Measurements from ENCODE around the gene SLC9A8.

The SLC9A8 gene

GRCh38 chr20:49796600-49797343, 15.9 kb upstream of the SLC9A8 start:
- H3K4me3 ChIP-seq (ENCODE audit: insufficient read depth, low read length, poor library complexity, severe bottlenecking), result no peak overlapping the region
- H2AFZ ChIP-seq (ENCODE audit: low read depth, low read length, severe bottlenecking), result no peak overlapping the region
- H3F3A ChIP-seq (ENCODE audit: insufficient read depth), result peaks cover 14% of the 10 kb centered on the region
- H3K9ac ChIP-seq (ENCODE audit: low read length), result no peak overlapping the region
- no peaks in the 10 kb centered on the region for H4K20me1 ChIP-seq (ENCODE audit: low read depth, low read length)
- no peaks in the 10 kb centered on the region for H3K79me2 ChIP-seq (ENCODE audit: insufficient read depth, low read length)
- TF ChIP-seq CTCF (IDR thresholded peaks at IDR 0.05; ENCODE audit: insufficient read depth, low read length, poor library complexity, severe bottlenecking) (no peak), EZH2phosphoT487 (conservative IDR thresholded peaks at IDR 0.05; ENCODE audit: low read length) (no peak)
- H3K9me3 ChIP-seq (ENCODE audit: insufficient read depth, low read length), result no peaks in the 10 kb centered on the region
- no peaks in the 10 kb centered on the region for H3K27me3 ChIP-seq (ENCODE audit: low read length)
- H3K36me3 ChIP-seq (ENCODE audit: low read length), result no peaks in the 10 kb centered on the region
- H3K27ac ChIP-seq (ENCODE audit: low read depth, low read length), result no peak overlapping the region
- no peak overlapping the region for H3K4me2 ChIP-seq (ENCODE audit: low read depth, low read length, poor library complexity, severe bottlenecking)
- H3K9me2 ChIP-seq (replicated peaks; ENCODE audit: insufficient read depth, low read length), result no peaks in the 10 kb centered on the region

DNA sequence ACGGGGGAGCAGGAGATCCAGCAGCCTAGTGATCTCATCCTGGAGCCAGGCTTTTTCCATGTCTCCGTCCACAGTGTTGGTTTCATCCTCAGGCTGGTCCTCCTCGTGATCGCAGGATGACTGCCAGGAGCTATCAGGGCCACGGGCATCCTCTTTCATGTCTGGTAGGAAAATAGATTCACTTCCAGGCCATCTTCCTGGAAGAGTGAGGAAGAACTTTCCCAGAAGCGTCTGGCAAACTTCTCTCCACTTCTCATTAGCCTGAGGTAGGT, 15.3 kb upstream of the SLC9A8 start:
- H3K27ac ChIP-seq (ENCODE audit: low read depth, low read length), result no peak overlapping the region
- no peaks in the 10 kb centered on the region for H3K36me3 ChIP-seq (ENCODE audit: low read length)
- peaks cover 19% of the 10 kb centered on the region for H3F3A ChIP-seq (ENCODE audit: insufficient read depth)
- H3K4me3 ChIP-seq (ENCODE audit: insufficient read depth, low read length, poor library complexity, severe bottlenecking), result no peak overlapping the region
- H3K9me3 ChIP-seq (ENCODE audit: insufficient read depth, low read length), result no peaks in the 10 kb centered on the region
- H2AFZ ChIP-seq (ENCODE audit: low read depth, low read length, severe bottlenecking), result no peak overlapping the region
- TF ChIP-seq CTCF (IDR thresholded peaks at IDR 0.05; ENCODE audit: insufficient read depth, low read length, poor library complexity, severe bottlenecking) (no peak), EZH2phosphoT487 (conservative IDR thresholded peaks at IDR 0.05; ENCODE audit: low read length) (no peak)
- H3K27me3 ChIP-seq (ENCODE audit: low read length), result no peaks in the 10 kb centered on the region
- no peaks in the 10 kb centered on the region for H4K20me1 ChIP-seq (ENCODE audit: low read depth, low read length)
- no peak overlapping the region for H3K4me2 ChIP-seq (ENCODE audit: low read depth, low read length, poor library complexity, severe bottlenecking)
- H3K9me2 ChIP-seq (replicated peaks; ENCODE audit: insufficient read depth, low read length), result no peaks in the 10 kb centered on the region
- H3K79me2 ChIP-seq (ENCODE audit: insufficient read depth, low read length), result no peaks in the 10 kb centered on the region
- no peak overlapping the region for H3K9ac ChIP-seq (ENCODE audit: low read length)

DNA sequence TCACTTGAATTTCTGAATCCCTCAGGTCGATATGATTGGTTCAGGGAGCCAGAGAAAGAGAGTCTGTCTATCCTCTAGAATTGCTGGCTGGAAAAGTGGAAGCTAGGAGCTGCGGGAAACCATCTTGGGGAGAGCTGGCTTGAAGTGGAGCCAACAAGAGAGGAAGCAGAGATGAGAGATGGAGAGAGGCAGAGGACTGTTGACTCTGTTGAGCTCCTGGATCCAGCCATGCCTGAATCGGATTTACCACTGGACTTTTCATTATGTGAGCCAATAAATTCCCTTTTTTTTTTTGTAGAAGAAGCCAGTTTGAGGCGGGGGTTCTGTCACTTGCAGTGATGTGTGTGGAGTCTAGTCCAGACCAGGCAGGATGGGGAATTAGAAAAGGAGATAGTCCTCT, 13.9 kb upstream of the SLC9A8 start:
- H3K79me2 ChIP-seq (ENCODE audit: insufficient read depth, low read length), result no peaks in the 10 kb centered on the region
- H3K9ac ChIP-seq (ENCODE audit: low read length), result no peak overlapping the region
- no peak overlapping the region for H2AFZ ChIP-seq (ENCODE audit: low read depth, low read length, severe bottlenecking)
- no peaks in the 10 kb centered on the region for H3K36me3 ChIP-seq (ENCODE audit: low read length)
- H3K4me3 ChIP-seq (ENCODE audit: insufficient read depth, low read length, poor library complexity, severe bottlenecking), result no peak overlapping the region
- no peaks in the 10 kb centered on the region for H4K20me1 ChIP-seq (ENCODE audit: low read depth, low read length)
- TF ChIP-seq EZH2phosphoT487 (conservative IDR thresholded peaks at IDR 0.05; ENCODE audit: low read length), result no peak
- TF ChIP-seq CTCF (IDR thresholded peaks at IDR 0.05; ENCODE audit: insufficient read depth, low read length, poor library complexity, severe bottlenecking), result no peak
- no peaks in the 10 kb centered on the region for H3K9me2 ChIP-seq (replicated peaks; ENCODE audit: insufficient read depth, low read length)
- H3K9me3 ChIP-seq (ENCODE audit: insufficient read depth, low read length), result no peaks in the 10 kb centered on the region; the same call in 1 of the 2 replicates
- no peak overlapping the region for H3K4me2 ChIP-seq (ENCODE audit: low read depth, low read length, poor library complexity, severe bottlenecking)
- peaks cover 31% of the 10 kb centered on the region for H3F3A ChIP-seq (ENCODE audit: insufficient read depth)
- H3K27ac ChIP-seq (ENCODE audit: low read depth, low read length), result no peak overlapping the region
- no peaks in the 10 kb centered on the region for H3K27me3 ChIP-seq (ENCODE audit: low read length)
